Thyroid gland (tissue), 4 donors: Measurements from ENCODE around the gene ABCA4. TPM values are rescaled to one million over a fixed set of nuclear protein-coding genes. Genes with fewer than 3 reads are reported as not detected.

ENCODE experiments used
- DNase-seq, 2 donors: peaks; one replicate each; pipeline ENCODE4 v3.0.0-alpha.2; 2019
- H3K27ac ChIP-seq, 3 donors: fragments of 200-600 bp; sonication (generic); 1 replicate in 2 of 3; 2 replicates in 1 of 3; pipeline ENCODE4 v1.5.1; 2016 to 2019; ENCODE audit warnings: mild to moderate bottlenecking in 1 of 3, moderate library complexity in 1 of 3
- H3K27me3 ChIP-seq: fragments of 200-600 bp; sonication (generic); one replicate; pipeline ENCODE4 v1.5.1; 2019
- H3K36me3 ChIP-seq, 2 donors: fragments of 200-600 bp; sonication (generic); one replicate each; pipeline ENCODE4 v1.5.1; 2016 to 2019
- H3K4me1 ChIP-seq, 2 donors: fragments of 200-600 bp; sonication (generic); one replicate each; pipeline ENCODE4 v1.5.1; 2017 to 2019
- H3K4me3 ChIP-seq, 3 donors: fragments of 200-600 bp; sonication (generic); replicated peaks in 1 of 3; 1 replicate in 2 of 3; 2 replicates in 1 of 3; pipeline ENCODE4 v1.5.1; 2016; ENCODE audit warnings: mild to moderate bottlenecking in 1 of 3
- H3K9me3 ChIP-seq: fragments of 200-600 bp; sonication (generic); one replicate; pipeline ENCODE4 v1.5.1; 2017
- CTCF ChIP-seq, 6 experiments: fragments of 200-600 bp in 3 of 6; fragments of 450-650 bp in 3 of 6; sonication (generic) in 3 of 6; IDR thresholded peaks; one replicate each; pipeline ENCODE4 v1.5.1; 2016 to 2019; ENCODE audit warnings: antibody characterized with exemption in 6 of 6, mild to moderate bottlenecking in 2 of 6, inconsistent platforms in 1 of 6, moderate library complexity in 1 of 6
- POLR2A ChIP-seq, 2 donors: fragments of 450-650 bp; IDR thresholded peaks; one replicate each; pipeline ENCODE4 v1.6.1; 2017; ENCODE audit warnings: antibody characterized with exemption in 2 of 2, mild to moderate bottlenecking in 2 of 2, moderate library complexity in 1 of 2
- WGBS, 2 donors: methylation state at CpG; one replicate each; pipeline ENCODE4 v1.1.5; 2017; 5-methylcytosine and 5-hydroxymethylcytosine counted together
- intact Hi-C: fragments of 100-400 bp; cut with DNase I; formaldehyde crosslinking; loops from one replicate; pipeline ENCODE4 v1.15.1; 2023
- total RNA-seq, 4 donors: library from RNA; depleted of rRNA; stranded (reverse); fragments of >200 nt; gene quantifications; one replicate each; pipeline ENCODE4 v1.2.3, GENCODE V29; 2016

ABCA4 gene
- total RNA-seq, 4 donors from 2014 or later = 0.44 to 1.0 (median 0.82) TPM

DNA sequence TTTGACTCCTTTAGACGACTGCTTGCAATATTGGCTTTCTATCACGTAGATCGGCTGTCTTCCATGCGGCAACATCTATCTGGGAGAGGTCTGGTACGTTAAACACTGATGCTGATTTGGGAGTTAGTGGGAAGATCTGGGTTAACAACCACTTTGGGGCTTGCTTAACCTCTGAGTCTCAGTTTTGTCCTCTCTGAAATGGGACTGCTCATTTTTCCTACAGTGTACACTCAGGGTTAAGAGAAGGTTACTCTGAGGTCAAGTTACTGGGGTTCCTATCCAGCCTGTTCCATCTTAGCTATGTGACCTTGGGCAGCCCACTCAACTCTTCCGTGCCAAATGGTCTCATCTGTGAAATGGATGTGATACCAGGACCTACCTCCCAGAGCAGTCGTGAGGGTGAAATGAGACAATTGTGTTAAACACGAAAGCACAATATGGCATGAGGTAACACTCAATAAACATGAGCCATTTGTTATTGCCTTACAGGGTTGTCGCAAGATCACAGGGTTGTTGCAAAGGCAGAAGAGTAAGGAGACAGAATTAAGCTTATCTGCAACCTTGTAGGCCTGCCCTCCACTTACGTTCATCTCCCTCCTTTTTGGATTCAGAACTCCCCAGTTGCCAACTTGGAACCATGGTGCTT is 5.6 kb downstream of the ABCA4 start:
- Histone ChIP-seq H3K27me3 (no peaks in the 10 kb centered on the region), H3K27ac (peak overlapping the region; percentile 87 to 93 (median 91)), H3K4me1 (peaks cover 30 to 43% of the 10 kb centered on the region in 2 donors), H3K9me3 (no peaks in the 10 kb centered on the region), H3K36me3 (no peaks in the 10 kb centered on the region), H3K4me3 (no peak overlapping the region)
- 93 to 97% methylated on average over 10 of the region's 10 CpGs for WGBS, 2 donors
- intact Hi-C loops = no loop called here
- DNase-seq = no peak
- TF ChIP-seq CTCF (IDR thresholded peaks at IDR 0.05) (no peak), POLR2A (IDR thresholded peaks at IDR 0.05) (no peak)

- intact Hi-C loops = no loop called here
- no peak overlapping the region for H3K4me3 ChIP-seq
- DNase-seq = no peak
- H3K4me1 ChIP-seq = peaks cover 28 to 46% of the 10 kb centered on the region in 2 donors
- H3K9me3 ChIP-seq = no peaks in the 10 kb centered on the region
- TF ChIP-seq POLR2A (IDR thresholded peaks at IDR 0.05) = no peak
- no peak for TF ChIP-seq CTCF (IDR thresholded peaks at IDR 0.05)
- no peaks in the 10 kb centered on the region for H3K27me3 ChIP-seq
- 33 to 39% methylated on average over 2 of the region's 2 CpGs for WGBS, 2 donors
- H3K27ac ChIP-seq = peak overlapping the region in 1 of 3 donors; percentile 42
- H3K36me3 ChIP-seq = no peaks in the 10 kb centered on the region
Measured at GRCh38 chr1:94113589-94114226, 7.2 kb downstream of the ABCA4 start.

- Histone ChIP-seq H3K9me3 (no peaks in the 10 kb centered on the region), H3K4me1 (peaks cover 10 to 28% of the 10 kb centered on the region in 2 donors), H3K36me3 (no peaks in the 10 kb centered on the region), H3K27ac (no peak overlapping the region), H3K4me3 (no peak overlapping the region), H3K27me3 (no peaks in the 10 kb centered on the region)
- 83 to 84% methylated on average over 9 of the region's 9 CpGs for whole genome bisulfite sequencing, 2 donors
- no peak for DNase-seq
- intact Hi-C loops = no loop called here
- no peak for TF ChIP-seq CTCF (IDR thresholded peaks at IDR 0.05)
- TF ChIP-seq POLR2A (IDR thresholded peaks at IDR 0.05) = no peak
Measured at GRCh38 chr1:94111879-94112278, 9.1 kb downstream of the ABCA4 start.

DNA sequence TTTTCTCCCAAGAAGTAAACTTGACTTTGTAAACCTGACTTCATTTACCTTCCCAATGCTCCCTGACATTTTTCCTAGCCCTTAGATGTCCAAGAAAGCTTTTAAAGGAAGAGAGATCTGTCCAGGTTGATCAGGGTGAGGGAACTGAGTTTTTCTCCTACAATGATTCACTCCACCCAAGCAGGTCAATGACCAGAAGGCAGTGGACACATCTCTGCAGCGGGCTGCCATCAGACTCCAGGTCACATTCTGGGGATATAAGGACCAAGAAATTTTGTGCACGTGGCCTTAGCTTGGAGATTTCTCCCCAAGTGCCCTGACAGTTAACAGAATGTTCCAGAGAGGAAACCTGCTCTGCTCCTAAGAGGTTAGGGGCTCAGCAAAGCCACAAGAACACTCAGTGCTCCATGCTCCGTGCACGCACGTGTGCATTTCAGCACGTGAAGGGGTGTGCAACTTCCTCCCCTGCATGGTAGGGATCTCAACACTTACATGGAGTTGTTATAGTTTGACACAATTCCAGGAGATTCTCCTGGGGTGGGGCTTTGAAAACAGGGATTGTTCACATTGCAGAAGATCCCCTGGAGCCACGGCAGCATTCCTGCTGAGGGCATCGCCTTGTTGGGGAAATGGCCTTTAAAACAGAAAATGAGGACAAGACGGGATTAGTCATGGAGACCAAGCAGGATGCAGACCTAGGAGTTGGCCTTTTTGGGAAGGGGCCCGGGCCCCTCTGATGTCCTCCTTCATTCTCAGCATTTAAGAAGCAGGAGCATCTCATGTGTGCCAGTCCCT is 9.8 kb downstream of the ABCA4 start:
- no peaks in the 10 kb centered on the region for H3K36me3 ChIP-seq
- intact Hi-C loops = no loop called here
- DNase-seq = no peak
- no peaks in the 10 kb centered on the region for H3K9me3 ChIP-seq
- 89 to 92% methylated on average over 10 of the region's 10 CpGs for WGBS, 2 donors
- peaks cover 8 to 21% of the 10 kb centered on the region in 2 donors for H3K4me1 ChIP-seq
- H3K27ac ChIP-seq = no peak overlapping the region
- no peak for TF ChIP-seq POLR2A (IDR thresholded peaks at IDR 0.05)
- no peak for TF ChIP-seq CTCF (IDR thresholded peaks at IDR 0.05)
- no peak overlapping the region for H3K4me3 ChIP-seq
- H3K27me3 ChIP-seq = no peaks in the 10 kb centered on the region
